ENCODE data around the gene CDKN2B.
A peak's percentile ranks its signal among the peaks of the same experiment; 100 is the strongest.

The CDKN2B gene

GRCh38 chr9:21988056-21988990, 20.8 kb downstream of the CDKN2B start:
- no peak overlapping the region; the same call in 1 of the 2 replicates for H3K9ac ChIP-seq (ENCODE audit: low read length)
- no peak for TF ChIP-seq EZH2 (optimal IDR thresholded peaks at IDR 0.05; ENCODE audit: low read depth, low read length)
- TF ChIP-seq EZH2phosphoT487 (IDR thresholded peaks at IDR 0.05; ENCODE audit: low read length): no peak
- TF ChIP-seq CTCF (IDR thresholded peaks at IDR 0.05; ENCODE audit: low read length): no peak
- H3K79me2 ChIP-seq (ENCODE audit: low read length): no peaks in the 10 kb centered on the region
- H3K4me2 ChIP-seq (ENCODE audit: low read depth, low read length): peak overlapping the region; percentile 54; the same call in 1 of the 2 replicates
- no peak for DNase-seq
- H2AFZ ChIP-seq (ENCODE audit: low read length): no peak overlapping the region
- H3K27ac ChIP-seq (ENCODE audit: low read length): no peak overlapping the region
- no peaks in the 10 kb centered on the region for H3F3A ChIP-seq (ENCODE audit: insufficient read depth, low read length)
- H4K20me1 ChIP-seq (ENCODE audit: insufficient read depth, low read length): no peaks in the 10 kb centered on the region
- no peaks in the 10 kb centered on the region for H3K9me3 ChIP-seq (replicated peaks; ENCODE audit: insufficient read depth, low read length)
- H3K9me2 ChIP-seq (replicated peaks; ENCODE audit: insufficient read depth, low read length): no peaks in the 10 kb centered on the region
- no peaks in the 10 kb centered on the region for H3K4me1 ChIP-seq (ENCODE audit: low read length)
- H3K4me3 ChIP-seq (ENCODE audit: low read length): no peak overlapping the region
- H3K36me3 ChIP-seq (replicated peaks; ENCODE audit: insufficient read depth, low read length): no peaks in the 10 kb centered on the region
- H3K27me3 ChIP-seq (replicated peaks; ENCODE audit: insufficient read depth, low read length): no peaks in the 10 kb centered on the region

- no peaks in the 10 kb centered on the region for H3K36me3 ChIP-seq (replicated peaks; ENCODE audit: insufficient read depth, low read length)
- H3K9me3 ChIP-seq (replicated peaks; ENCODE audit: insufficient read depth, low read length): no peaks in the 10 kb centered on the region
- H3K9me2 ChIP-seq (replicated peaks; ENCODE audit: insufficient read depth, low read length): no peaks in the 10 kb centered on the region
- H3K79me2 ChIP-seq (ENCODE audit: low read length): no peaks in the 10 kb centered on the region
- TF ChIP-seq CTCF (IDR thresholded peaks at IDR 0.05; ENCODE audit: low read length): no peak
- no peak for TF ChIP-seq EZH2 (optimal IDR thresholded peaks at IDR 0.05; ENCODE audit: low read depth, low read length)
- no peak for TF ChIP-seq EZH2phosphoT487 (IDR thresholded peaks at IDR 0.05; ENCODE audit: low read length)
- H3K27ac ChIP-seq (ENCODE audit: low read length): no peak overlapping the region
- H3K27me3 ChIP-seq (replicated peaks; ENCODE audit: insufficient read depth, low read length): no peaks in the 10 kb centered on the region
- no peaks in the 10 kb centered on the region for H4K20me1 ChIP-seq (ENCODE audit: insufficient read depth, low read length)
- no peaks in the 10 kb centered on the region for H3F3A ChIP-seq (ENCODE audit: insufficient read depth, low read length)
- H3K4me3 ChIP-seq (ENCODE audit: low read length): no peak overlapping the region
- H3K4me1 ChIP-seq (ENCODE audit: low read length): no peaks in the 10 kb centered on the region
- DNase-seq: no peak
- no peak overlapping the region for H2AFZ ChIP-seq (ENCODE audit: low read length)
- H3K9ac ChIP-seq (ENCODE audit: low read length): no peak overlapping the region
- no peak overlapping the region for H3K4me2 ChIP-seq (ENCODE audit: low read depth, low read length)
These were observed 23.0 kb downstream of the CDKN2B start for GRCh38 chr9:21985964-21986667.

GRCh38 chr9:21984101-21984500, 25.0 kb downstream of the CDKN2B start:
- no peak overlapping the region for H2AFZ ChIP-seq (ENCODE audit: low read length)
- H4K20me1 ChIP-seq (ENCODE audit: insufficient read depth, low read length): no peaks in the 10 kb centered on the region
- no peaks in the 10 kb centered on the region for H3F3A ChIP-seq (ENCODE audit: insufficient read depth, low read length)
- no peak for DNase-seq
- TF ChIP-seq CTCF (IDR thresholded peaks at IDR 0.05; ENCODE audit: low read length) (no peak), EZH2phosphoT487 (IDR thresholded peaks at IDR 0.05; ENCODE audit: low read length) (no peak), EZH2 (optimal IDR thresholded peaks at IDR 0.05; ENCODE audit: low read depth, low read length) (no peak)
- no peak overlapping the region for H3K27ac ChIP-seq (ENCODE audit: low read length)
- H3K9ac ChIP-seq (ENCODE audit: low read length): no peak overlapping the region
- H3K4me1 ChIP-seq (ENCODE audit: low read length): no peaks in the 10 kb centered on the region
- no peaks in the 10 kb centered on the region for H3K79me2 ChIP-seq (ENCODE audit: low read length)
- H3K4me2 ChIP-seq (ENCODE audit: low read depth, low read length): no peak overlapping the region
- H3K4me3 ChIP-seq (ENCODE audit: low read length): no peak overlapping the region
- H3K36me3 ChIP-seq (replicated peaks; ENCODE audit: insufficient read depth, low read length): no peaks in the 10 kb centered on the region
- no peaks in the 10 kb centered on the region for H3K9me2 ChIP-seq (replicated peaks; ENCODE audit: insufficient read depth, low read length)
- no peaks in the 10 kb centered on the region for H3K27me3 ChIP-seq (replicated peaks; ENCODE audit: insufficient read depth, low read length)
- H3K9me3 ChIP-seq (replicated peaks; ENCODE audit: insufficient read depth, low read length): no peaks in the 10 kb centered on the region

Measured in MM.1S (cell line).